Measurements from ENCODE around the gene S100P.

Gene S100P

GRCh38 chr4:6655924-6656323 is 37.8 kb upstream of the S100P start:
- H3K4me1 ChIP-seq (ENCODE audit: insufficient read depth, low read length), result no peaks in the 10 kb centered on the region
- TF ChIP-seq EZH2 (IDR thresholded peaks at IDR 0.05; ENCODE audit: borderline replicate concordance, low read depth, low read length, severe bottlenecking), result no peak
- no peak overlapping the region for H3K9ac ChIP-seq (ENCODE audit: low read depth, low read length)
- ATAC-seq (ENCODE audit: insufficient read depth, low read depth) (peak; percentile 67; the same call in 2 of the 3 replicates), DNase-seq (peak; percentile 27)
- no peak overlapping the region for H3K4me3 ChIP-seq (ENCODE audit: low read depth in 1 of 2, low read length in 2 of 2)
- no peak overlapping the region for H2AFZ ChIP-seq (ENCODE audit: low read depth, low read length)
- H3K79me2 ChIP-seq (ENCODE audit: insufficient read depth, low read length), result no peaks in the 10 kb centered on the region
- H3K27me3 ChIP-seq (ENCODE audit: insufficient read depth, low read length, poor library complexity), result no peaks in the 10 kb centered on the region
- no peak overlapping the region for H3K4me2 ChIP-seq (ENCODE audit: insufficient read depth, low read length)
- H4K20me1 ChIP-seq (ENCODE audit: insufficient read depth, low read length), result no peaks in the 10 kb centered on the region
- no peaks in the 10 kb centered on the region for H3K9me3 ChIP-seq (ENCODE audit: insufficient read depth, low read length, severe bottlenecking)
- H3K27ac ChIP-seq (ENCODE audit: low read length), result no peak overlapping the region
- no peaks in the 10 kb centered on the region for H3K36me3 ChIP-seq (ENCODE audit: insufficient read depth, low read length)

- Histone ChIP-seq H3K9me3 (ENCODE audit: insufficient read depth, low read length, severe bottlenecking) (no peaks in the 10 kb centered on the region), H3K4me1 (ENCODE audit: insufficient read depth, low read length) (no peaks in the 10 kb centered on the region), H2AFZ (ENCODE audit: low read depth, low read length) (no peak overlapping the region), H3K27ac (ENCODE audit: low read length) (no peak overlapping the region), H4K20me1 (ENCODE audit: insufficient read depth, low read length) (no peaks in the 10 kb centered on the region), H3K9ac (ENCODE audit: low read depth, low read length) (no peak overlapping the region), H3K27me3 (ENCODE audit: insufficient read depth, low read length, poor library complexity) (no peaks in the 10 kb centered on the region), H3K36me3 (ENCODE audit: insufficient read depth, low read length) (no peaks in the 10 kb centered on the region), H3K79me2 (ENCODE audit: insufficient read depth, low read length) (no peaks in the 10 kb centered on the region), H3K4me3 (ENCODE audit: low read depth in 1 of 2, low read length in 2 of 2) (no peak overlapping the region), H3K4me2 (ENCODE audit: insufficient read depth, low read length) (no peak overlapping the region)
- DNase-seq (no peak), ATAC-seq (ENCODE audit: insufficient read depth, low read depth) (no peak)
- TF ChIP-seq EZH2 (IDR thresholded peaks at IDR 0.05; ENCODE audit: borderline replicate concordance, low read depth, low read length, severe bottlenecking) (no peak), CTCF (IDR thresholded peaks at IDR 0.05; ENCODE audit: borderline replicate concordance, extremely low read depth, low read length, poor library complexity, severe bottlenecking) (no peak)
These were observed 36.2 kb upstream of the S100P start for GRCh38 chr4:6657242-6658208.

GRCh38 chr4:6658209-6658595 is 35.5 kb upstream of the S100P start:
- no peak for ATAC-seq (ENCODE audit: insufficient read depth, low read depth)
- no peaks in the 10 kb centered on the region for H3K27me3 ChIP-seq (ENCODE audit: insufficient read depth, low read length, poor library complexity)

More at GRCh38 chr4:6658209-6658595, 35.5 kb upstream of the S100P start:
- TF ChIP-seq EZH2 (IDR thresholded peaks at IDR 0.05; ENCODE audit: borderline replicate concordance, low read depth, low read length, severe bottlenecking) (no peak), CTCF (IDR thresholded peaks at IDR 0.05; ENCODE audit: borderline replicate concordance, extremely low read depth, low read length, poor library complexity, severe bottlenecking) (no peak)
- Histone ChIP-seq H2AFZ (ENCODE audit: low read depth, low read length) (no peak overlapping the region), H3K9ac (ENCODE audit: low read depth, low read length) (no peak overlapping the region), H4K20me1 (ENCODE audit: insufficient read depth, low read length) (no peaks in the 10 kb centered on the region), H3K27ac (ENCODE audit: low read length) (no peak overlapping the region), H3K4me2 (ENCODE audit: insufficient read depth, low read length) (no peak overlapping the region), H3K4me1 (ENCODE audit: insufficient read depth, low read length) (no peaks in the 10 kb centered on the region), H3K79me2 (ENCODE audit: insufficient read depth, low read length) (no peaks in the 10 kb centered on the region), H3K4me3 (ENCODE audit: low read depth in 1 of 2, low read length in 2 of 2) (no peak overlapping the region), H3K36me3 (ENCODE audit: insufficient read depth, low read length) (no peaks in the 10 kb centered on the region), H3K9me3 (ENCODE audit: insufficient read depth, low read length, severe bottlenecking) (no peaks in the 10 kb centered on the region)
- no peak for DNase-seq

Measured in DND-41 (cell line).